GM19395 (cell line): ENCODE measurements around the gene PON3.

Experiments
- ATAC-seq: cut with Tn5 transposase; IDR thresholded peaks from one replicate; pipeline ENCODE4 v1.9.1; 2021; ENCODE audit warnings: mild to moderate bottlenecking, moderate library complexity; ENCODE audit not compliant: unreplicated experiment

The PON3 gene

DNA sequence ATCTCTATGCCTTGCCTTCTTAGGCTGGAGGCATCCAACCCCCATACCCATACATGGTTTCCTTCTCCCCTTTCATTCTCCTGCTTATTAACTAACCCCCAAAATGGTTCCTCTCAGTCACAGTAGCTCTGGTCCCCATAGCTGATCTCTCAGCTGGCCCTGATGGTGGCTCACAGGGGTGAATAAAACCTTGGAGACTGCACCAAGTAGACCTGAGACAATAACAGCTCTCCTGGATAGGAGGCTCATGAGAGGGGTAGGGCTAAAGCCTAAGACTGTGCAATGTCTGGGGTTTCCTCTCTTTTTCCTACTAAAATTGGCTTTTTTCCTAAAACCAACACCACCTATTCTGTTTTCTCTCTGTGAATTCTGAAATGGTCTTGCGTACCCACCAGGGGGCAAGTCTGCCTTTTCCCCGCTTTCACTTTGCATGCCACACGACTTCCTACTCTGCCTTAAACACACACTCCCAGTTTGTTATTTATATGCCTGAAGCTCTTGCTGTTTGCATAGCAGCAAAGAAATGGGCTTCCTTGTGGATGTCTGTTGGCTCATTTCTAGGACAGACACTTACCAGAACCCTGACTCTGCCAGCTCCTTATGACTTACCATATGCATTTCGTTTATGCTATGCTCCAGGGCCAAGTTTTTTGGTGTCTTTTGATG lies 53.4 kb downstream of the PON3 start:
- ATAC-seq, result no peak

DNA sequence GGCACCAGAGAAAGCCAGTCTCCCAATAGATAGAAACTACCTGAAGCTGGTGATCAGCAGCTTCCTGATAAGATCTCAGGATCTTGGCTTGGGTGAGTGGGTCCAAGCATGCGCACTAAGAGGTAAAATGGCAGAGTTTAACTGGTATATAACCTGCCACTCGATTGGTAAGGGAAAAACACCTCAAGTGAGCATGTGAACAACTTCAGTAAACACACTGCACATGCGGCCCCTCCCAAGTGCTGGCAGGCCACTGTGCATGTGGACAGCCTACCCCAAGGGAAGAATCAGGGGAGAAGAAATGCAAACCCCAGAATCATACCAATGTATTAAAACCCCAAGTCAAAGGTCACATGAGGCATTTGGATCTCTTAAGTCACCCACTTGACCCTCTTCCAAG lies 54.1 kb downstream of the PON3 start:
- ATAC-seq, result no peak

DNA sequence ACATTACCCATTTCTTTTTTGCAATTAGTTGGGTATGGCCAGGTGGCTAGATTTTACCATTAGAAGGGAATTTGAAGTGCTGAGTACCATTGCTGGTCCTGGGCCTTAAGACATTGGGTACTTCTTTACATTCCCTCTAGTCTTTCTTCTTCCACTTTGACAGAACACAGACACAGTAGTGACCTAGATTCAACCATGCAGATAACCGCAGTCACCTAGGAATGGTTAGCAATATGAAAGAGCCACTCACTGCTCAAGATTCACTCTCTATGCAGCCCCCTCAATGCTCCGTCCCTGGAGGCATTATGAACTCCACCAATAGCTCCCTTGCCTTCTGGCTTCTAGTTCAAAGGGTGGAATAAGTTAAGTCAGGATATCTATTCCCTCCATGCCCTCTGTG lies 55.7 kb downstream of the PON3 start:
- no peak for ATAC-seq

DNA sequence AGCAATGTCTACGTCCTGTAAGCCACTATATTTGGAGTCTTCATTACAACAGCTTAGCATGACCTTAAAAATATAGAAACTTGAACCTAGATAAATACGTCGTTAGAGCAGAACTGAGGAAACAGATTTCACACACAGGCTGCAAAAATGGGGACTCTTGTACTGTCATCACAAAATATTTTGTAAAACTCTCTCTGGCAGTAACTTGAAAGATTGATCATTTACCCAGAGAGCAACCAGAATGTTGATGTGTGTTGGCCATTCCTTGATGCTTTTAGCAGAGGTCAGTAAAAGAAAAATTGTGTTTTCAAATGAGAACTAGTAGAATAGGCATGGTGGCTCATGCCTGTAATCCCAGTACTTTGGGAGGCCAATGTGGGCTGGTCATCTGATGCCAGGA lies 57.3 kb downstream of the PON3 start:
- ATAC-seq, result no peak

DNA sequence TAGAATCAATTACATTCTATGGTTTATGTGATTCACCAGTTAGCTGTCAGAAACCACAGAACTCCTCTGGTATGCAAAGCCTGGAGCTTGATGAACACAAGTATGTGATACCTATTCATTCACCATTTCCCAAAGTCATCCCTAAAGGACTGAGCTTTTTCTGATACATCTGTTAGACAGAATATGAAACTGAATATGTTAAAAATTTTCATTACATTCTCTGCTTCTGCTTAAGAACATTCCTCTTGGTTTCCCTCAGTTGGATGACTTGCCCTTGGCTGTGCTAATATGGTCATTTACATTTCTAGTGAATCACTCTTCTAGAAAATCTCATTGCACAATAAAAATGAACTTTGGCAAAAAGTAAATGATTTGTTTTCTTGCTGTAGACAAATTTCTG lies 61.1 kb downstream of the PON3 start:
- no peak for ATAC-seq

DNA sequence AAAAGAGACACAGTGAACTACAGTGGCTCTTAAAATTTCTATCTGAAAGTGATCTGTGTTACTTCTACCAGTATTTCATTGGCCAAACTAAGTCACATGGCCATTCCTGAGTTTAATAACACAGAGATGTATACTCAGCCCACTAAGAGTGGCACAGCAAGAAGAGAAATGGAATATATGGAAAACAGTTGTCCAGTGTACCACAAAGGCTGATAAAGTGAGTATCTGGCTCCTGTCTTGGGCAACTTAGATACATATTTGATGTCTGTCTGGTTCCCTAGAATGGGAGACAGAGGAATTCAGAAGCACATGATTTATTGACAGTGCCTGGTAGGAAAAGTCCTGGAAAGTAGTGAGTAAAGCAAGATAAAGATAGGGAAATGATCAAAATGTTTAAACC lies 61.7 kb downstream of the PON3 start:
- ATAC-seq, result no peak

DNA sequence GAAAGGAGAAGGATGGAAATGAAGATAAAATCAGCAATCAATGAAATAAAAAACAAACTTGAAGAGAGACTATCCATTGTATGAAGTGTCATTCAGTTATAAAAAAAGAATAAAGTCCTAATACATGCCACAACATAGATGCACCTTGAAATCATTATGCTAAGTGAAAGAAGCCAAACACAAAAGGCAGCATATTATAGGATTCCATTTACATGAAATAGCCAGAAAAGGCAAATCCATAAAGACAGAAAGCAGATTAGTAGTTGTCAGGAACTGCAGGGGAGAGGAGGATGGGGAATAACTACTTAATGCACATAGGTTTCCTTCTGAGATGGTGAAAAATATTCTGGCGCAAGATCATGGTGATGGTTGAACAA lies 65.2 kb downstream of the PON3 start:
- ATAC-seq, result peak; percentile 38

DNA sequence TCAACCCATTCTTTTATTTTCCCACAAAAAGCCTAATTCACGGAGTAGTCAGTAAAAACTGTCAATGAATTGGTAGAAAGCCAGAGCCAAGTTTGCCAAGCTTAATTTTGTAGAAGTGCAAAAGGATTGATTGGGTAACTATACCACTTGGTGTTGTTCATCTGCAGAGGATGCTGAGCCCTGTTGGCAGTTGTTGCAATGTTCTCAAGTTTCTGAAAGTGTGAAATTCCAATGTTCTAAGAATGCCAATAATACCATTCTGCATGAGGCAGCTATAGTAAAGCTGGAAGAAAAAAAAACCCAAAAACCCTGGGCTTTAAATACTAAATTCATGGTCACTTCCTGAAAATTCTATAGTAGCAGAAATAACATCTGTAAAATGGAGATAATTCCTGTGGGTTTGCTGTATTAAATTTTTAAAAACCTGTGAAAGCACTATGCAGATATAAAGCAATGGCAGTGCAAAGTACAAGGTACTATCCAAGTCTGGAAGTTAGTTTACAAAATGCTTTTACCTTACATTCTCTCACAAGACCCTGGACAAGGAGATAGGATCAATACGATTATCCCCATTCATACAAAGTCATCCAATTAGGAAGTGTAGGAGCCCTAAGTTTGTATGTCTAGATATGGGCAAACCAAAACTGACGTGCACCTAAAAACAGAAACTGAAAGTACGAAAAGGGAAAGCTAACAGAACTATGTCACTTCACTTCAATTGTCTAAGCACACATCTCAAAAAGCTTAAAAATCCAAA lies 65.8 kb downstream of the PON3 start:
- peak; percentile 98 for ATAC-seq

DNA sequence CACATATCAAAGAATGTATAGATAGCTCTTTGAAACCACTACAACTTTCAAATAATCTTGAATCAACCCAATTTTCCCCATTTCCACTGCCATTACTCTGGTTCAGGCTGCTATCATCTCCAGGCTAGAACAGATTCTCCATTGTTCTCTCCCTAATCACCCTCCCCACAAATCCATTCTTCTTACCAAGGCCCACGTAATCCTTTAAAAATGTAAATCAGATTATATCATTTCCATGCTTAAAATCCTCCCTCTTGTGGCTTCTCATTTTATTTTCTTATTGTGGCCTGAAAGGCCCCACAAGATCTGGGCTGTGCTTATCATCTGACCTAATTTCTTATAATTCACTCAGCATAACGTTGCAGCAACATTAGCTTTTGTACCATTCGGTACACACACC lies 68.8 kb downstream of the PON3 start:
- ATAC-seq, result no peak

DNA sequence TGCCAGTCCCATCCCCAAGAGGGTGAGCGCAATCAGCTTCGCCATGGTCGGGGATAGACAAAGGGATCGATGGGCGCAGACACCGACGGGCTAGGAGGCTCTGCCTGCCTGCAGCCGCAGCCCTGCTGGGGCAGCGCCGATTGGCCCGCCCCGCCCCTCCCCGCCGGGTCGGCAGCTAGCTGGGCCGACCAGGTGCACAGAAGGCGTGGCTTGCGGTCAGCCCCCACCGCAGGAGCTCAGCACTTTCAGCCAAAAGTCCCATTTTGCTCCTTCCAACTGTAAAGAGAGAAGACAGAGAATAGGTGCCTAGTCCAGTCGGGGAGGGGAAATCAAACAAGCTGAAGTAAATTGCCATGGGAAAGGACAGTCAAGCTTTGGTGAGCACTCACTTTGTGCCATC lies 71.7 kb downstream of the PON3 start, which contains the start of gene PON1:
PON1 (minus strand) TSS at position 102 of the 400 bp plus-strand sequence; CDS start at position 45, 57 bp downstream.
- ATAC-seq, result peak; percentile 76

DNA sequence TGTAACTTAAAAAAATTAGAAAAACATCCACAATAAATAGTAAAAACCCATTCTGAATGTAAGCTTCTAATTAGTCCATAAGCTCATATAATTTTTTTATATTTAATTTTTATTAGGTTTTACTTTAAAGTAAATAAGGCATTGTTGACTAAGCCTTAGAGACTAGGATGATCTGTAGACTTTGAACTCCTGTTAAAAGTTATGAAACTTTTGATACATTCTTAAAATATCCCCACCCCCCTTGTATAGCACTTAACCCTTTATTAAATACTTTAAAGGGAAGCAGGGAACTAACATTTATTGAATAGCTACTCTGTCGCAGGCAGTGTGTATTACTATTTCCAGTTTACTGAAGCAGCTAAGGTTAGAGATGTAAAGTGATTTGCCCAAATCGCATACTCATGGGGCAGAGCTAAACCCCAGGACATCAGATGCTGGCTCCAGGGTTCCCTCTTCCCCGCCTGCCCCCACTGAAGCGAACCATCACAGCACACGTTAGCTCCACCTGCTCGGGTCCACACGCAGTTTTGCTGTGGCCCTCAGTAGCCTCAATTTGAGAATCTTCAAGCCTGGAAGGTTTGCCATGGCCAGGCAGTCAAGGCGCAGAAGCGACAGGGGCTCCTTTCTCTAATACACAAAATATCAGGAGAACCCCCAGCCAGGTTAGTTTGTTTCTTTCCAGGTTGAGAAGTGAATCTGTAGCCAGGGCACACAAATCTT lies 72.6 kb downstream of the PON3 start:
- ATAC-seq, result no peak

DNA sequence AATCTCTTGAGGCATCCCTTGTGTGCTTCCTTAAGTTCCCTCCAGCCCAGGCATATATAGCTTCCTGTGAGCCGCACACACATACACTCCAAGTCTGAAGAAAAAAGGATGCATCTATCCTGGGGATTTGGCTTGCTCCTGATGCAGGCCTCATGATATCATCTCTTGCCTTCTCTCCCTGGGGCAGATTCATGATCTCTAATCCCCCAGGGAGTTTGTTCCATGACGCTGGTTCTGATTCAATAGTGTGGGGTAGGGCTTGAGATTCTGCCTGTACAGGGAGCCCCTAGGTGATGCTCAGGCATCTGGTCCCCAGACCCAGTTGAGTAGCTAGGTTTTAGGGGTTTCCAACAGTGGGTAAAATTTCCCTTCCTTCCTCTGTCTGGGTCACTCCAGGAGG lies 73.3 kb downstream of the PON3 start:
- ATAC-seq, result no peak

DNA sequence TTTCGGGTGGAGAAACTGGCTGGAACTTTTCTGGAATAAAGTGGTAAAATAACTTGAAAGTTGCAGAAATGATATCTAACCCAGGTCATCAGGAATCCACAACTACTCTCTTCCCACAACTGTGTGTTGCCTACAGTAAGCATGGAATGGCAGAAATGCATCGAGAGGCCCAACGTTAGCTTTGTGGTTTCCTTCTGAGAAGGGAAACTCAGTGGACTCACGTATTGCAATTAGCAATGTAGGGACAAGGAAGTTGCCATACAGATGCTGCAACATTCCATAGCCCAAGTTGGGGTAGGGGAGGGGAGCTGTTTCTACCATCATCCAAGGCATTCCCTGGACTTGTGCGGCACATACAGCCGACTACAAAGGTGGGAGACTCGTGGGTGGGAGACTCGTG lies 73.8 kb downstream of the PON3 start:
- no peak for ATAC-seq

DNA sequence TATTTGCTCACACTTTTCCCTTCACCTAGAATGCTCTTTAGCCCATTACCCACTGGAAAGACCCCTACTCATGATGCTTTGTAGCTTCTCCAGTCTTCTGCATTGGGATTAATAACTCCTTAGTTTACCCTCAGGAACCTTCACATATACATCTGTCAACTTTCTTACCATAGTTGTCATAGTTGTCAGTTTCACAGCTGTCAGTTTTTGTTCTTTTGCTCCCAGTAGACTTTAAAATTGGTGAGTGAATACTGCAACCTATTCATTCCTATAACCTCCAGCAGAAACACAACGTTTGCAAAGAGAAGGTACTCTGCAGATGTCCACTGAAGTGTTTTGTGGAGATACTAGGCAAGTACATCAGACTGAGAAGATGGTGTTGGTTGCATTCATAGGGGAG lies 74.5 kb downstream of the PON3 start:
- ATAC-seq, result no peak

DNA sequence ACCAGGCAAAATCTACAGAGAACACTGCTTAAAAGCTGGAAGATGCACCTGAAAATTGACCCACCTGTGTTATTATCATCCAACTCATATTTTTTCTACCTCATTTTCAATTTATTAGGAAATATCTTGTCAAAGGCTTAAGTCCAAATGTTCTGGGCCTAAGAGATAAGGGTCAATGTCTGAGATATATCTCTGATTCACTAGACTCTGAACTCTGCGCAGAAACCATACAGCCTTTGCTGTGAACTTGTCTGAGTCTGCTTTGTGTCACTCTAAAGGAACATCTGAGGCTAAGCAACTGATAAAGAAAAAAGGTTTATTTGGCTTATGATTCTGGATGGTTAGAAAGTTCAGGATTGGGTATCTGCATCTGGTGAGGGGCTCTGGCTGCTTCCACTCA lies 75.5 kb downstream of the PON3 start:
- no peak for ATAC-seq

DNA sequence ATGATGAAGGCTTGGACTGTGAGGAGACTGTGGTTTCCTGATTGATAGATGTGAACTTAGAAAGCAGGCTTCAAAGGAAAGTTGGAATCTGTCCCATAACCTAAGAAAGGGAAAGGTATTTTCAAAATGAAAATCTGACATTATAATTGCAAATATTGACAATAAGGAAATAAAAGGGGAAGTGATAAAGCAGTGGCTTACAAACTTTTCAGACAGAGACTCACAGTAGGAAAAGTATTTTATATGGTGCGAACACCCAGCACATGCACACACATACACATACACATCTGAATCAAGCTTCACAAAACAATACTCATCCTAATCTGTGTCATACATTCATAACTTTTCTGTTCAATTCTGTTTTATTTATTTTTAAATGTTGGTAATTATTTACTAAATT lies 76.6 kb downstream of the PON3 start:
- no peak for ATAC-seq

DNA sequence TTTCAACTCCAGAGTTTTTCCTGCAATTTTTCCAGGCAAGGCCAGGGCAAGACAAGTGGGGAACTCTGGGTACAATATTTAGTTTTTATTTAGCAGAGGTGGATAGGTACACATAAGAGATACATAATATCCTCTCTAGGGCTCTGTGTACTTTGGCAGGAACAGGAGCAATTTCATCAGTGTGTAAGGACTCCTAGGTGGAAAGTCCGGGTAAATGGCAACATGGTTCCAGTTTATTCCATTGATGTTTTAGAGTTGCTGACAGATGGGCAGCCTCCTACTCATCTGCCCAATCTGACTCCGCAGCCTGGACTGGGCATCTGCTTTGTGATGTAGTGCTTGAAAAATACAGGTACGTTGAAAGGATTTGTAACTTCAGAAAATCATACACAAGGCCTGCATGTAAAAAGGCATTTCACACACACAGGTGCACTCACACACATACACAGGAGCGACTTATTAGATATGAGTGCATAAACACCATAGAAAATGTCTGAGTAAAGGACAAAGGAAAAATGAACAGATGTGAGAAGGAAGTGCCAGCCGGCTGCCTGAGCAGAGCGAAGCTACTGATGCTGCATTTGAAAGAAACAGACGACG lies 77.6 kb downstream of the PON3 start:
- ATAC-seq, result no peak

DNA sequence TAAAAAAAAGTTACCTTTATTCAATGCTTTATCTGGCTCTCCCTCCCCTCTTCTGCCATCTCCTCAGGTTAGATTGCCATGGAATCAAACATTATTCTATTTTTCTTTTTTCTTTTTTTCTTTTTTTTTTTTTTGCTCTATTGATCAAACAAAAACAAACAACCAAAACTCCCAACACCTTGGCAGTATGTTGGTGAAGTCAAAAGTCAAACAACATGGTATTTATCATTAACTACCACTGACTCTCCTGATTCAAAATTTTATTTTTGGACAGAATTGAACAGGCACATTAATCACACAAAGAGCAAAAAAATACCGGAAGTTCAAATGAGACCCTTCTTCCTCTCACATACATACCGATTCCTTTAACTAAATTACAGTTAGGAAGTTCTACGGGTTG lies 78.2 kb downstream of the PON3 start:
- no peak for ATAC-seq

DNA sequence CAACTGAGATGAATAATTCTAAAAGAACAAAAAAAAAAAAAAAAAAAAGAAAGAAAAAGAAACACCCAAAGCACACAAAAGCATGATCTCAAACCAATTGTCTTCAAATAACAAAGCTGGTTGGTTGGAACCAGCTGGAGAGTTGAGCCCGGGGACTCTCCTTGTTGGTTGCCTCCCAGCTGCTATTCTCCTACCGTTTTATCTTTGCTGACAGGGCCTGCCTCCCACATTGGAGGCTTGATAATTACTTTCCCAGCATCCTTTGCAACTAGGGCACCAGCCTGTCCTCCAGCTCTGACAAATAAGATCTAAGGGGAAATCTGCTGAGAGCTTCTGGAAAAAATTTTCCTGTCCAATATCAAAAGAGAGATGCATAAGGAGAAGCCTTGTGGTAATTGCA lies 78.6 kb downstream of the PON3 start:
- ATAC-seq, result no peak

DNA sequence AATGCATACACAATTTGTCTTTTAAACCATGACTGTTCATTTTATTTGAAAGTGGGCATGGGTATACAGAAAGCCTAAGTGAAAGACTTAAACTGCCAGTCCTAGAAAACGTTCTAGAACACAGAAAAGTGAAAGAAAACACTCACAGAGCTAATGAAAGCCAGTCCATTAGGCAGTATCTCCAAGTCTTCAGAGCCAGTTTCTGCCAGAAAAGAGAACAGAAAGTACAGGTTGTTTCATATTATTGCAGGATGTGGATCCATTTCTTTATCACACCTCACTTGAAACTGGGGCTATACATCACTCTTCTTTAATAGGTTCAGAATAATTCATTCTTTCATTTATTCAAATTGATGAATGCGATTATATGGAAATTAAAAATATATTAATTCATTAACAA lies 79.6 kb downstream of the PON3 start:
- ATAC-seq, result peak; percentile 94

DNA sequence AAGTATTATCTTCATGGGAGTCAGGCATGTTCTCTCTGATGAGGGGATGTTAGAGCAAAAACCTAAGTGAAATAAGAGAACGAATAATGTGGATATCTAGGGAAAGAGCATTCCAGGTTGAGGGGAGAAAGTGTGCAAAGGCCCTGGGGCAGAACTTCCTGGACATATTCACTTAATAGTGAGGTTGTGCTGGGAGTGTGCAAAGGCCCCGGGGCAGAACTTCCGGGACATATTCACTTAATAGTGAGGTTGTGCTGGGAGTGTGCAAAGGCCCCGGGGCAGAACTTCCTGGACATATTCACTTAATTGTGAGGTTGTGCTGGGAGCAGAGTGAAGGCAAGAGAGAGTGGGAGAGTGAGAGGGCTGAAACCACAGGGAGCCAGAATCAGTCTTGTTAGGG lies 83.6 kb downstream of the PON3 start:
- no peak for ATAC-seq

DNA sequence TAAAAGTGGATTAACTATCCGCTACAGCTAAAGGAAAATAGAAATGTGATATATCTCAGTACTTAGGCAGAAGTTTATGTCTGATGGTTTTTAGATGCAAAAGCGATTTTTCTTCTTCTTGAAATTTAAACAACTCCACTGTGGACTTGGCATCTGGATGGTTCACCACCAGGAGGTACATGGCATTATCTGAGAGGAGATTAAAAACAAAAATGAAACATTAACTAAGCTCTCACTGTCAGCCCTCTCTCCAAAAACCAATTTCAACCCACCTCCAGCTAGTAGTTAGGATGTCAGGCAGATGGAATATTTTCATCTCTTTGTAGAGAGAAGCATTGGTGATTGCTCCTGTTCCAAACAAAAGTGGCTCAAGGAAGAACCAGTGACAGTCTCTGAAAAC lies 84.8 kb downstream of the PON3 start:
- ATAC-seq, result no peak
